Measurements from ENCODE around the gene ZNF804A. TPM values are rescaled to one million over a fixed set of nuclear protein-coding genes. Genes with fewer than 3 reads are reported as not detected.

ZNF804A gene
- polyA plus RNA-seq, 3 donors: 0.83 to 3.7 (median 1.8) TPM

DNA sequence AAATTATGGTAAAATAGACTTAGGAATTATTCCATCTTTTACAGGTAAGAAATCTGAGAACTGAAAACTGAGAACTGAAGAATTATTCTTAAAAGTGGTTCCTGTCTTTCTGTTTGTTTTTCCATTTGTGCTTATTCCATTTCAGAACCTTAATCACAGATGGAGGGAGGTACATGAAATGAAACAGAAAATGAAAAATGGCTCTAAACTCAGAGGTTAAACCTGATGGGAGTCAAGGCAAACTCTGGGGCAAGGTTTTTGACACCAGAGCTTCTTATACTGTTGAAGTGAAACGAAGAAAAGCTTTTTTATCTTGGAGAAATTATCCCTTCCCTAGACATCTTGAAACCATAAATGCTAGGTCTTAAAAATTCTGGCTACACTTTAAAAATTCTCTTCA, 182.1 kb downstream of the ZNF804A start:
- TF ChIP-seq, protein P1, sequence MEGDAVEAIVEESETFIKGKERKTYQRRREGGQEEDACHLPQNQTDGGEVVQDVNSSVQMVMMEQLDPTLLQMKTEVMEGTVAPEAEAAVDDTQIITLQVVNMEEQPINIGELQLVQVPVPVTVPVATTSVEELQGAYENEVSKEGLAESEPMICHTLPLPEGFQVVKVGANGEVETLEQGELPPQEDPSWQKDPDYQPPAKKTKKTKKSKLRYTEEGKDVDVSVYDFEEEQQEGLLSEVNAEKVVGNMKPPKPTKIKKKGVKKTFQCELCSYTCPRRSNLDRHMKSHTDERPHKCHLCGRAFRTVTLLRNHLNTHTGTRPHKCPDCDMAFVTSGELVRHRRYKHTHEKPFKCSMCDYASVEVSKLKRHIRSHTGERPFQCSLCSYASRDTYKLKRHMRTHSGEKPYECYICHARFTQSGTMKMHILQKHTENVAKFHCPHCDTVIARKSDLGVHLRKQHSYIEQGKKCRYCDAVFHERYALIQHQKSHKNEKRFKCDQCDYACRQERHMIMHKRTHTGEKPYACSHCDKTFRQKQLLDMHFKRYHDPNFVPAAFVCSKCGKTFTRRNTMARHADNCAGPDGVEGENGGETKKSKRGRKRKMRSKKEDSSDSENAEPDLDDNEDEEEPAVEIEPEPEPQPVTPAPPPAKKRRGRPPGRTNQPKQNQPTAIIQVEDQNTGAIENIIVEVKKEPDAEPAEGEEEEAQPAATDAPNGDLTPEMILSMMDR (IDR thresholded peaks at IDR 0.05): no peak
- Histone ChIP-seq H3K4me1 (ENCODE audit: control insufficient read depth in 1 of 2, insufficient read depth in 2 of 2, low read length in 2 of 2) (no peaks in the 10 kb centered on the region), H3K9me3 (replicated peaks in 1 of 2; ENCODE audit: control insufficient read depth in 1 of 2, insufficient read depth in 1 of 2, low read length in 2 of 2) (no peaks in the 10 kb centered on the region), H3K4me2 (replicated peaks; ENCODE audit: extremely low read depth, low read length, poor library complexity, severe bottlenecking) (no peak overlapping the region), H3K27ac (ENCODE audit: low read depth in 1 of 2, low read length in 2 of 2) (no peak overlapping the region), H3K9ac (ENCODE audit: insufficient read depth, low read length, poor library complexity, severe bottlenecking) (no peak overlapping the region), H3K79me2 (ENCODE audit: insufficient read depth, low read length) (no peaks in the 10 kb centered on the region), H3K27me3 (ENCODE audit: control insufficient read depth in 2 of 2, insufficient read depth in 2 of 2, low read length in 2 of 2) (no peaks in the 10 kb centered on the region), H4K20me1 (ENCODE audit: insufficient read depth, low read length) (no peaks in the 10 kb centered on the region), H2AFZ (ENCODE audit: insufficient read depth, low read depth, low read length, poor library complexity, severe bottlenecking) (no peak overlapping the region), H3K36me3 (replicated peaks in 1 of 2; ENCODE audit: control insufficient read depth in 1 of 2, insufficient read depth in 2 of 2, low read length in 2 of 2) (no peaks in the 10 kb centered on the region), H3K4me3 (replicated peaks in 1 of 3; ENCODE audit: low read depth in 2 of 3, low read length in 3 of 3) (no peak overlapping the region)
- Mint-ChIP-seq H3K36me3 (no peaks in the 10 kb centered on the region), H3K27me3 (ENCODE audit: low read depth in 3 of 3) (no peaks in the 10 kb centered on the region), H3K27ac (no peak overlapping the region), H3K9me3 (no peaks in the 10 kb centered on the region), H3K4me1 (peaks cover 9% of the 10 kb centered on the region), H3K4me3 (no peak overlapping the region)
- no peak for DNase-seq
- WGBS (ENCODE audit: insufficient coverage): no CpG with 5 or more reads among the region's 1 CpG
- intact Hi-C loops (cut with micrococcal nuclease): no loop called here

DNA sequence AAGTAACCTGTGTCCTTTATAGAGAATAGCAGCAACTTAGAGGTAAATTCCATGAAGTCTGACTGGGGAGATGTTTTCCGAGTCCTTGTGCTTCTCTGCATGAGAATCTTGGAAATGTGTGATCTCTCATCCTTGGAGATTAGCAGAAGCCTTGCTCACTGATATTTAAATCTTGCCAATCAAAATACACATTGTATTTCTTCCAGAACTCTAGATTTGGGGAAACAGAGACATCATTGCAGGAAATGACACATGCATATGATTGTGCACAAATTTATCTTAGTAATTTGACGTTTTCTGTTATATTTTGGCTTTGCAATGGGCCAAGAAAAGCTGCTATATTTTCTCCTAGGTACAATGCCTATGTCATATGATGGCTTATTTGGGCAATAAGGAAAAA, 182.6 kb downstream of the ZNF804A start:
- H3K27ac Mint-ChIP-seq: no peak overlapping the region
- Histone ChIP-seq H3K9ac (ENCODE audit: insufficient read depth, low read length, poor library complexity, severe bottlenecking) (no peak overlapping the region), H3K4me1 (ENCODE audit: control insufficient read depth in 1 of 2, insufficient read depth in 2 of 2, low read length in 2 of 2) (no peaks in the 10 kb centered on the region), H3K27me3 (ENCODE audit: control insufficient read depth in 2 of 2, insufficient read depth in 2 of 2, low read length in 2 of 2) (no peaks in the 10 kb centered on the region), H3K36me3 (replicated peaks in 1 of 2; ENCODE audit: control insufficient read depth in 1 of 2, insufficient read depth in 2 of 2, low read length in 2 of 2) (no peaks in the 10 kb centered on the region), H3K9me3 (replicated peaks in 1 of 2; ENCODE audit: control insufficient read depth in 1 of 2, insufficient read depth in 1 of 2, low read length in 2 of 2) (no peaks in the 10 kb centered on the region), H3K4me3 (replicated peaks in 1 of 3; ENCODE audit: low read depth in 2 of 3, low read length in 3 of 3) (no peak overlapping the region), H3K27ac (ENCODE audit: low read depth in 1 of 2, low read length in 2 of 2) (no peak overlapping the region), H2AFZ (ENCODE audit: insufficient read depth, low read depth, low read length, poor library complexity, severe bottlenecking) (no peak overlapping the region), H4K20me1 (ENCODE audit: insufficient read depth, low read length) (no peaks in the 10 kb centered on the region), H3K79me2 (ENCODE audit: insufficient read depth, low read length) (no peaks in the 10 kb centered on the region), H3K4me2 (replicated peaks; ENCODE audit: extremely low read depth, low read length, poor library complexity, severe bottlenecking) (no peak overlapping the region)
- no CpG with 5 or more reads among the region's 2 CpGs for whole genome bisulfite sequencing (ENCODE audit: insufficient coverage)
- no peak for DNase-seq
- intact Hi-C loops (cut with micrococcal nuclease): no loop called here
- no peaks in the 10 kb centered on the region for H3K27me3 Mint-ChIP-seq (ENCODE audit: low read depth in 3 of 3)
- no peaks in the 10 kb centered on the region for H3K36me3 Mint-ChIP-seq
- TF ChIP-seq, protein P1 (IDR thresholded peaks at IDR 0.05): no peak
- peaks cover 9% of the 10 kb centered on the region for H3K4me1 Mint-ChIP-seq
- H3K9me3 Mint-ChIP-seq: no peaks in the 10 kb centered on the region
- no peak overlapping the region for H3K4me3 Mint-ChIP-seq

Measured in CD14-positive monocyte (primary cell).